Hematopoietic multipotent progenitor cell treated with erythropoietin and hydrocortisone succinate and interleukin-3 and kit ligand, for 4 days (in vitro differentiated cells): ENCODE results near the gene CLEC3A.
"Not testable (repeated sequence)": the region's sequence is repeated elsewhere in the genome, so short reads cannot be mapped to it uniquely, and the experiment has no call there.

Experiments used
- DNase-seq: peaks from one replicate; pipeline ENCODE4 v3.0.0-alpha.2; 2015

Gene CLEC3A, protein sequence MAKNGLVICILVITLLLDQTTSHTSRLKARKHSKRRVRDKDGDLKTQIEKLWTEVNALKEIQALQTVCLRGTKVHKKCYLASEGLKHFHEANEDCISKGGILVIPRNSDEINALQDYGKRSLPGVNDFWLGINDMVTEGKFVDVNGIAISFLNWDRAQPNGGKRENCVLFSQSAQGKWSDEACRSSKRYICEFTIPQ

DNA sequence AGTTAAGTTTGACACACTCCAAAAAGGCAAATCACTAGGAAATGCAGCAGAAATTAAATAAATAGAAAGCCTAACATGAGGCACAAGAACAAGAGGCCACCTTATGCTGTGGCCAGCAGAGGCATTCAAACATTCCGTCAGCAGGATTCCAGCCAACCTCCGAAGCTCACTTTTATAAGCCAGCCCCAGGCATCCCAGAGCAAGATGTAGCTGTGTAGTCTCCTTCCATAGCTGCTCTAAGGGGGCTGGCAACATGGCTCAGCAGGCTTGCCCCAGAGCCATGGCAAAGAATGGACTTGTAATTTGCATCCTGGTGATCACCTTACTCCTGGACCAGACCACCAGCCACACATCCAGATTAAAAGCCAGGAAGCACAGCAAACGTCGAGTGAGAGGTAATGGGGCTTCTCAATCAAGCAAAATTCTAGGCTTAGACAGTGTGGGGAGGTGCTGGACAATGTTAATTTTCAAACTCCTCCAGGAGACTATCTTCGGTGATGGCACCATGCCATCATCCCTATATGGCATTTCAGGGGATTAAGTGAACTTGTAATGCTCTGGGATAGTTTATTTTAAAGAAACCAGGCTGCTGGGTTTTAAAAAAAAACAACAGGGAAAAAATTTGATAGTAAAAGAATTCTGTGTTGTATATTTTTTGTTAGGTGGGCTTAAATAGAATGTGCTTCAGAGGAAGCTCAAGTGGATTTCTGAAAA lies at the start of gene CLEC3A:
TSS of gene CLEC3A (plus strand) at position 202 of the 714 bp plus-strand sequence. CDS start at position 281, 79 bp downstream.
- no peak for DNase-seq

DNA sequence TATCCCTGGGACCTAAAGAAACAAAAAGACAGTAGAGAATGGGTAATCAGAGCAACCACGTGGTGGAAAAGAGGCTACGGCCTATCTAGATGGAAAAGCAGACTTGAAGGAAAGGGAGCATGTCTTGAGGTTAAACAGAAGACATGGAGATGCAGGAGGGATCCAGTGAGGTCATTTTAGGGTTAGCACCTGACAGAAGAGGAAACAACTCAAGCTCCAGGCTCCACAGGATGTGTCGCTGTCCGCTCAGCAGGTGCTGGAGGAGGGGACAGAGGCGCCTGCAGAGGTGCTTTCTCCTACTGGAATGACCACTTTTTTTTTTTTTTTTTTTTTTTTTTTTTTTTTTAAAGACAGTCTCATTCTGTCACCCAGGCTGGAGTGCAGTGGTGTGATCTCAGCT lies 47.5 kb upstream of the CLEC3A start:
- peak; percentile 41 for DNase-seq

DNA sequence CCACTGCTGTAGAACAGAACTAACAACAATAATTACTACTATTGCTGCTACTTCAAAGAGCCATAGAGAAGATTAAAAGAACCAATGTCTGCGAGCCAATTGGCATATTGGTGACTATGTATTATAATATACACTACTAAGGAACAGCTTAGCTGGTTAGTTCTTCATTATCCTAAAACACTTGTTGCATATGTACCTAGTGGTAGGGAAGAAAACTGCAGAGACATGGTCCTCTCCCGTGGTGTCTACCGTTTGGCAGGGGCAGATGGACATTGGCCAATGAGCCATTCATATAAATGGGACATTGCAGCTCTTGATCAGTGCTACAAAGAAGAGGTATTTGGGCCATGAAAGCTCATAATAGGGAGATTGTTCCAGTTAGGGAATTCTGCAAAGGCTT lies 46.4 kb upstream of the CLEC3A start:
- DNase-seq = no peak

DNA sequence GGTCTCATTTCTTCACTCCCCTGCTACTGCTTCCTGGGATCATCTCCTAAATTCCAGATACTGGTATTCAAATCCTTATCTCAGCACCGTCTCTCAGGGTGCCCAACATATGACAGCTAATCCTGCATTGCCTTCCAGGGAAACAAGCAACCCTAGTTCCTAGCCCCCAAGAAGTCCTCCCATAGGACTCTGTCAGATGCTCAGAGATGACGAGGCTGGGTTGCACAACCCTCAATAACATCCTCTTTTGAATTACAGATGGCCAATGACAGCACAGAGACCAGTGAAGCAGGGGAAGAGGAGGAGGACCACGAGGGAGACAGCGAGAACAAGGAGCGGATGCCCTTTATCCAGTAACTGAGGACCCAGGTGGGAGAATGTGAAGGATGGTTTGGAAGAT lies 45.0 kb upstream of the CLEC3A start:
- peak; percentile 19 for DNase-seq

DNA sequence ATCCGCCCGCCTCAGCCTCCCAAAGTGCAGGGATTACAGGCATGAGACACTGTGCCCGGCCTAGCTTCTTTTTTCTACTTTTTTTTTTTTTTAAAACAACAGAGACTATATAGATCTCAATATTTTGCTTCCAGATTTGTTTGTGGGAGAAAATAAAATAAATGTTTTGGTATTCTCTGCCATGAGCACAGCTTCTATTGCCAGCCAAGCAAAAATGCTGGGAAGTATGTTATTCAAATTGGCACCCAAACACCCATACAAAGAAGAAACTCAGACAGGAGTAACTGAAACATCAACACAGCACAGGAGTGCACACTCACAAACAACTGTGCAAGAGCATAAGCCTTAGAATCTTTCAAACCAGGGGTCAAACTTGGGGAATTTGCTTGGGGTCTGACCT lies 37.2 kb upstream of the CLEC3A start:
- DNase-seq = no peak

DNA sequence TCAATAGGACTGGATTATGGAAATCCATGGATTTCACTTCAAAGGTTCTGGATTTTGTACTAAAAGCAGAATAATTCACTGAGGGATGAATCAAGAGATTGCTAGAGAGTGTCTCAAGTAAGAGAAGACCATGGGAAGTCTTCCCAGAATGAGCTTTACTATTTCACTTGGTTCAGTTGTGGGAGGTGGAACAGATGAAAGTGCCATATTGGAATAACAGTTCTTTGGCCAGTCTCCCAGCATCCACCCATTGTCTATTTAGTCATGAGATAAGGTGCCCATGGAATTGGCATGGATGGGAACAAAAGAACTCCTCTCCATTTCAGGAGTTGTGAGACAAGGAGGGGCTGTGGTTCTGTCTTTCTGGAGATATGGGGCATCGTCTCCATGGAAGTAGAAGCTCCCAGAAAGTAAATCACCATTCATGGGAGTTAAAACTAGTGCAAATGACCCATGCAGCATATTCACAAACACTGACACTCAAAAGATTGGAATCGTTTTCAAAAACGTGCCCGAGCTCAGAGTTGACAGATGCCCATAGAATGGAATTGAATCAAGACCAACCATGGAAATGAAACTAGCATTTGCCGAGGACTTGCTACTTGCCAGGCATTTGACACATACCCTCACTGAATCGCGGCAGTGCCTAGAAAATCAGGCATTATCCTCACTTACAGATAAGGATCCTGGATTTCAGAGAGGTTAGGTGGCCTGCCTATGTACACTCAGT lies 36.2 kb upstream of the CLEC3A start:
- DNase-seq = no peak

DNA sequence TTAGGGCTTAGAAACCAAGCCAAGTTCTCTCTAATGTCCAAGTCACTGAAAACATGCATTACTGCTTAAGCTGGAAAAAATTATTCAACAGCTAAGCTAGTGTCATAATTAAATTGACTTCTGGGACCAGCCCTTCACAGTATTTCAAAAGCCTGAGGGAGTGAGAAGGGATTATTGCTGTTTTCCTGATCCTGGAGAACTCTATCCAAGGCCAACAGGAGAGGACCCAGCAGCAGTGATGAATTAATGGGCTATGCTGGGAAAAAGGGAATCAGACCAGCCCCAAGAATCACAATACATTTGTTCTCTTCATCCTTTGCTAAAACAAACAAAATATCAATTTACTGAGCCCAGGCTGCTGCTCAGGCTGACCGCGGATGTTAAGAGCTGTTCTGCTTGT lies 34.5 kb upstream of the CLEC3A start:
- no peak for DNase-seq

DNA sequence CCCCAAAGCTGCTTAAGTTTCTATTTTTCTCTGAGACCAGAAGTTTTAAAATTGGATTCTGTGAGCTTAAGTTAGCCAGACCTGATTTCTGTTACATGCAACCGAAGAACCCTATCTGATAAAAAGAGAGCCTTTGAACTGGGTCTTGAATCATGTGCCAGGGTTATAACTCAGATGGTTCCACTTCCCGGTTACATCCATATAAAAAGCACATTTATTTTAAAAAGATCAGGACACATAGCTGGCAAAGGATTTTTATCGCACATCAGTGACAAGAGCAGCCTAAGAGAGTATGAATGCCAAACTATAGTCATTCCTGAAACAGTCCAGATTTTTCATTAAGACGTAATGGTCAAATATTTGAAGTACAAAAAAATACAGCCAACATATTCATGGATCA lies 32.5 kb upstream of the CLEC3A start:
- no peak for DNase-seq

DNA sequence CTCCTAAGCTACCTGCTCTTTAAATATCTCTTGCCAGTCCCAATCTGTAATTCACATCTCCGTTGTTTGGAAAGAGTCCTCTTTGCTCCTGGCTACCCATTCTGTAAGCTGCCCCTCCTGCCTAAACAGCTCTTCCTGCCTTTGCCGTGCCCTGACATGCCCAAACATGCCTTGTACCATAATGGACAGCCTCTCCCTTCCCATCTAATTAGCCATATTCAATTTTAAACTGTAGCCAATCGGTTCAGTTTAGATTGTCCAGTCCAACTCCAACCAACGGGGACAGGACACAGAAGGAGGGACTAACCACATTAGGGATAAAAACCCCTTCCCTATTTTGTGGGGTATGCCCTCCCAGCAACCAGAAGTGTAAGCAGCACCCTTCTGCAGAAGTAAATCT lies 30.6 kb upstream of the CLEC3A start:
- DNase-seq = no peak

- DNase-seq = not testable (repeated sequence)
These were observed 30.0 kb upstream of the CLEC3A start for GRCh38 chr16:77992381-77992780.

DNA sequence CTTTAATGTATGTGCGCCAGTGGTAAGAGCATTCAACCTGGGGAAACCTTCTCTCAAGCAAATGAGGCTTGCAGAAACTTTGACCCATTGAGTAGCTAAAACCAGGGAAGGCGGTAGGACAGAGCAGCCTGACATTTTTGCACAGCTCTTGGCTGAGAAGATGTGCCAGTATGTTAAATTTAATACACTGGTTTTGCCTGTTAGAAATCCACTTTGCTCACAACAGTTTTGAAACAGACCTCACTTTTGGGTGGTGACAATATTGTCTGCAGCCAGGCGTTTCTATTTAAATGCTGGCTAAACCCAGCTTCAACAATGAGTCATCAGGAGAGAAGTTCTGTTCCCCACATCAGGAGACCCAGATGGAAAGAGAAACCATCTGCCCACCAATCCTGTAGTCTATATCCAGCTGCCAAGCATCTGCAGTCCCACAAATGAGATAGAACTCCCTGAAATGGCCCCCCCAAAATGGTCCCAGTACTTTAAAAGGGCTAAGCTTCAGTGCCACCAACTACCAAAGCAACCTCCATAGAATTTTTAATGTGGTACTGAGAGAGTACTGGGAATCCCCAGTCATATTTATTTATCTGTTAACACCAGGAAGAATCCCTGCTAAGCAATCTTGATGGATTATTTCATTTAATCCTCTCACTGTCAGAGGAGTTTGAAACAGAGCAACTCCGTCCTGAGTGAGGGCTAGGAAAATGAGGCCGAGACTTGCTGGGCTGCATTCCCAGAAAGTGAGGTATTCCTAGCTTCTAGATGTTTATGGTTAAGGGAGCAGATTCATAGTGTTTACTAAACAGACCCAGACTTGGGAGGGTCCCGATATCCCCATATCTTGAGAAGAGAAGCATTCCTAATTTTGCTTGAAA lies 29.0 kb upstream of the CLEC3A start:
- no peak for DNase-seq

GRCh38 chr16:77995843-77996455 lies 26.4 kb upstream of the CLEC3A start:
- DNase-seq = no peak

DNA sequence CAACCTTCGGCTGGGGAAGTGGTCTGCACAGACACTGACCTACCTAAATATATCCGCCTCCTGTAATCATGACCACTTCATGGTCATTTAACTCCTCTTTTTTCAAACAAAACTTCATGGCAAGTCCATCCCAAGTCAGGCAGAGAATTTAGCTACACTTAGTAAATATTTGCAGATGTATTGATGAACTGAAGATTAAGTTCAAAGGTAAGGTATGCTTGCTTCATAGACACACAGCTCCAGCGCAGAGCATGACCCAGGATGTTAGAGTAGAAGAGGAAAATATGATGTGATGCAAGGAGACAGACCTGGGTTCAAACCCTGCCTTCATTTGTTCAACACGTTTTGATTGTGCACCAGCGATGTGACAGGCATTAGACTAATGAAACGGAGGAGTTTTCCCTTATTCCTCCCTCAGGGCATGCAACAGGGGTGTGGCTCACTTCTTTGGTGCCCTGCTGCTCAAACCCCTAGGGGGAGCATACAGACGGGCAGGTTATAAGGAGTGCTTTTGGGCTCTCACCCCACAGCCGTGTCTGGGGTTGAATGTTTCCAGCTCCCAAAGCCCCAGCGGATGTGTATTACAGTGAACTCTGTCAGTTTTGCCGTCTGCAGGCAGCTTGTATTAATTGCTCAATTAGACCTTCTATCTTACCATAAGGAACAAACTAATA lies 23.9 kb upstream of the CLEC3A start:
- DNase-seq = no peak

DNA sequence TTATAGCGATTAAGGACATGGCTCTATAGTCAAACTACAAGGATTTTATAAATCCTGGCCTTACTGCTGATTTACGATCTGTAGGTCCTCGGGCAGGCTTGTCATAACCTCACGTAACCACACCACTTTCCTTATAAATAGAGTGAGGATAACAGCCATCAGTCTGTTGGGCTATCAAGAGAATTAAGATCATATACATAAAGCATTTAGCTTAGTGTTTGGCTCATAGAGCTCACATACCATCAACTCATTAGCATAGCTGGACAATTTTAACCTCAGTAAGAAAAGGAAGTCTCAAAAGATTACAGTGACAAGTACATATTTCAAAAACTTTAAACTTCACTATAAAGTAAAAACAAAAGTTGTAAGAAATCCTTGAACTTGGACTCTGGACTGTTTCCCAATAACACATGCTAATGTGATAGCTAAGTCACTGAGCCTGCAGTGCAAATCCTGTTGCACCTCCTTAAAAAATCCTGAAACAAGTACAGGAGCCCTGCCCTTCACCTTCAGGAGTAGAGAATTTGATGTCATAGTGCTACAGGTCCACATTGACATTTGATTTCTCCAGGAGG lies 20.8 kb upstream of the CLEC3A start:
- no peak for DNase-seq

DNA sequence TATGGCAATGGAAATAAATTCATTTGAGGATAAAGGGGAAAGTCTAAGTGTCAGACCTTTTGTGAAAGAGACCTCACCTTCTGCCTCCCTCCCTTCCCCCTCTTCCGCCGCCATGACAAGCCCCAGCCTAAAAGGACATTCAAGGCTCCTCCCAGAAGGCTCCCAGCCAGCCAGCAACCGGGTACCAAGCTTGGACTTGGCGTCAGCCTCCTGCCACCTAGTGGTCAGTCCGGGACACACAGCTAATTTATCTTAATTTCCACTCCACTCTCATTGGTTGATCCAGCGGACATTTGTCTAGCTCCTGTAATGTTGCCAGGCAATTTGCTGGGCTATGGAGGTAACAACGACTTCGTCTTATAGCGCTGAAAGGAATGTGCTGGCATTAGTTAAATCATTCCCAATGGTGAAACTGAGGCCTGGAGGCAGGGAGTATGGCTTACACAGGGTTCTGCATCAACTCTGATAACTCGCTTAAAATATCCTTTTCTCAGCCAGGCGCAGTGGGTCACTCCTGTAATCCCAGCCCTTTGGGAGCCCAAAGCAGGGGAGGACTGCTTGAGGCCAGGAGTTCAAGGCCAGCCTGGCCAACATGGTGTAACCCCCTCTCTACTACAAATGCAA lies 19.3 kb upstream of the CLEC3A start:
- DNase-seq = peak; percentile 93

- DNase-seq = no peak
These were observed 17.8 kb upstream of the CLEC3A start for GRCh38 chr16:78004517-78004916.

DNA sequence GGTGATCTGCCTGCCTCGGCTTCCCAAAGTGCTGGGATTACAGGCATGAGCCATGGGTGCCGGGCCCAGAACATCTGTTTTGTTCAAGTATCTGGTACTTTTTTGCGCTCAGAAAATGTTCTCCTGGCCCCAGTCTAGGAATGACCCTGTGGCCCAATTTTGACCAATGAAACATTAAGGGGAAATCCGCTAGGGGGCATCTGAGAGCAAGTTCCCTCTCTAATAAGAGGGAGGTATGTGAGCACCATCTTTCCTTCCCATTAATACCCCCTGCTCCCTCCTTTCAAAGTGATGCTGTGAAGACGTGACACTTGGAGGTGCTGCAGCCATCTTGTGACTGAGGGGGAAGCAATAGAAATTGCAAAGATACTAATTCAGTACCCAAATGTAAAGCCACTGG lies 16.5 kb upstream of the CLEC3A start:
- DNase-seq = peak; percentile 18

DNA sequence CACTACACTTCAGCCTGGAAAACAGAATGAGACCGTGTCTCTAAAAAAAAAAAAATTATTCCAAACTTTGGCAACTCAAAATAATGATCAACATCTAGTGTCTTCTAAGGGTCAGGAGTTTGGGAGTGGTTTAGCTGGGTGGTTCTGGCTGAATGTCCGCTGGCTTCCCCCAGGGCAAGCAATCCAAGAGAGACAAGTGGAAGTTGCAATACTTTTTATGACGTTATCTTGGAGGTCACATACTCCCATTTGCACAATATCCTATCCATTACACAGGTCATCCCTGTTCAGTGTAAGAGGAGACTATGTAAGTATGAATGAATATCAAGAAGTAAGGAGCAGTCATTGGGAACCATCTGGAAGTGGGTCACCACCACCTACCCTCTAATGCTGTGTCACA lies 15.2 kb upstream of the CLEC3A start:
- DNase-seq = no peak

- DNase-seq = no peak
These were observed 1.8 kb downstream of the CLEC3A start for GRCh38 chr16:78024159-78024558.

GRCh38 chr16:78025631-78026030 lies 3.3 kb downstream of the CLEC3A start:
- no peak for DNase-seq

- no peak for DNase-seq
These were observed 5.7 kb downstream of the CLEC3A start for GRCh38 chr16:78028018-78028417.
